ENCODE measurements around the gene PRG3. TPM values are rescaled to one million over a fixed set of nuclear protein-coding genes. Genes with fewer than 3 reads are reported as not detected.

Gene PRG3
- total and polyA plus RNA-seq, 2 of the 13 experiments (the other 11 are each of a cell fraction or from before 2014, with no cell fraction given), result not detected

- TF ChIP-seq THYN1 (CRISPR knock-in tag; IDR thresholded peaks at IDR 0.05; ENCODE audit: borderline replicate concordance, low read depth) (no peak), KAT2B (IDR thresholded peaks at IDR 0.05; ENCODE audit: borderline replicate concordance, low read depth, low read length) (no peak), MAFG (CRISPR knock-in tag; IDR thresholded peaks at IDR 0.05) (no peak), JUND (CRISPR knock-in tag; IDR thresholded peaks at IDR 0.05) (no peak), MEIS1 (CRISPR knock-in tag; IDR thresholded peaks at IDR 0.05; ENCODE audit: borderline replicate concordance) (0 out of 2 replicates have a peak, but pooled peaks have one; percentile 37), LBX2 (CRISPR knock-in tag; IDR thresholded peaks at IDR 0.05; ENCODE audit: borderline replicate concordance) (no peak), ZNF619 (CRISPR knock-in tag; IDR thresholded peaks at IDR 0.05) (0 out of 2 replicates have a peak, but pooled peaks have one; percentile 42), ZNF605 (CRISPR knock-in tag; IDR thresholded peaks at IDR 0.05) (no peak)
These were observed 40.8 kb downstream of the PRG3 start (continued) for GRCh38 chr11:57340039-57340615.

GRCh38 chr11:57339328-57339727 lies 41.6 kb downstream of the PRG3 start:
- POLR2A ChIA-PET, result interaction anchor here (1.7 kb wide), 1 partner anchor 14 kb away, joined by 5 read pairs; the partner anchor contains the start of gene TNKS1BP1
- in situ Hi-C loops (cut with HindIII; ENCODE audit: extremely low pct_ligation_motif_present, low pct_unique_long_range_greater_than_20kb), result no loop called here
- peaks cover 47% of the 10 kb centered on the region for H3K4me1 ChIP-seq (ENCODE audit: insufficient read depth, low read length)

More at GRCh38 chr11:57339328-57339727, 41.6 kb downstream of the PRG3 start:
- Histone ChIP-seq H3K27ac (ENCODE audit: extremely low read length, insufficient read depth, low read length) (no peak overlapping the region), H3K27me3 (ENCODE audit: control insufficient read depth in 1 of 2, insufficient read depth in 2 of 2, low read length in 2 of 2) (peaks cover 0 to 28% of the 10 kb centered on the region in 2 experiments; a peak in 3 of 5 replicates), H4K20me1 (ENCODE audit: insufficient read depth, low read length) (no peaks in the 10 kb centered on the region), H3K4me2 (ENCODE audit: low read depth, low read length) (no peak overlapping the region), H2AFZ (ENCODE audit: low read length) (no peak overlapping the region), H3K79me2 (ENCODE audit: insufficient read depth, low read length) (peaks cover 15% of the 10 kb centered on the region), H3K9ac (ENCODE audit: insufficient read depth, low read depth, low read length) (no peak overlapping the region), H3K9me3 (ENCODE audit: low read length) (no peaks in the 10 kb centered on the region), H3K36me3 (replicated peaks in 1 of 2; ENCODE audit: control insufficient read depth in 1 of 2, insufficient read depth in 2 of 2, low read length in 2 of 2) (no peaks in the 10 kb centered on the region; a peak in 1 of 5 replicates), H3K4me3 (replicated peaks in 1 of 3; ENCODE audit: insufficient read depth in 1 of 3, low read depth in 2 of 3, low read length in 3 of 3) (no peak overlapping the region)
- no peak for DNase-seq (ENCODE audit: low spot score)
- BruUV-seq (replicated peaks), result no TSS peak
- intact Hi-C loops (cut with micrococcal nuclease; ENCODE audit: unreplicated experiment), result loop anchor here (5.0 kb wide), 1 partner anchor 47 kb away; no protein-coding TSS in a partner anchor
- no peak for ATAC-seq
- FAIRE-seq, result no peak
- WGBS (ENCODE audit: low lambda C conversion rate), result 37% methylated on average over 5 of the region's 5 CpGs
- no peak for TF ChIP-seq ZNF768 (CRISPR knock-in tag; IDR thresholded peaks at IDR 0.05)
- no peak for TF ChIP-seq DNMT3B (CRISPR knock-in tag; conservative IDR thresholded peaks at IDR 0.05)
- no peak for TF ChIP-seq ZNF784 (CRISPR knock-in tag; IDR thresholded peaks at IDR 0.05; ENCODE audit: borderline replicate concordance)
- no peak for TF ChIP-seq BRF2 (CRISPR knock-in tag; IDR thresholded peaks at IDR 0.05)
- no peak for TF ChIP-seq ZNF670 (CRISPR knock-in tag; IDR thresholded peaks at IDR 0.05; ENCODE audit: borderline replicate concordance)
- no peak for TF ChIP-seq ZNF724P (CRISPR knock-in tag; IDR thresholded peaks at IDR 0.05; ENCODE audit: borderline replicate concordance)
- CTCF ChIA-PET (ENCODE audit: low intra/inter-chr PET ratio, low total read pairs), result no interaction called here

Data from HepG2 (cell line).